Smooth muscle cell (in vitro differentiated cells): ENCODE measurements around the gene JAKMIP3. TPM values are rescaled to one million over a fixed set of nuclear protein-coding genes. Genes with fewer than 3 reads are reported as not detected.

ENCODE experiments used
- DNase-seq: peaks from one replicate; lab custom pipeline; 2025; ENCODE audit not compliant: unreplicated experiment; lab: John Stamatoyannopoulos, UW
- H2AFZ ChIP-seq: fragments of 200-600 bp; sonication (generic); 2 replicates; pipeline ENCODE4 v1.6.0; 2016; ENCODE audit warnings: antibody characterized with exemption, low read depth, mild to moderate bottlenecking
- H3F3A ChIP-seq: fragments of 200-600 bp; sonication (generic); 2 replicates; pipeline ENCODE4 v1.6.0; 2017; ENCODE audit warnings: antibody characterized with exemption, low read depth
- H3K27ac ChIP-seq: fragments of 200-600 bp; sonication (generic); 2 replicates; pipeline ENCODE4 v1.5.1; 2016; ENCODE audit warnings: low read depth, mild to moderate bottlenecking
- H3K27me3 ChIP-seq: fragments of 200-600 bp; sonication (generic); 2 replicates; pipeline ENCODE4 v1.6.1; 2016; ENCODE audit warnings: low read depth, mild to moderate bottlenecking
- H3K36me3 ChIP-seq: fragments of 200-600 bp; sonication (generic); 2 replicates; pipeline ENCODE4 v1.5.1; 2016; ENCODE audit warnings: low read depth
- H3K4me1 ChIP-seq: fragments of 200-600 bp; sonication (generic); 2 replicates; pipeline ENCODE4 v1.5.1; 2016; ENCODE audit warnings: low read depth
- H3K4me2 ChIP-seq: fragments of 200-600 bp; sonication (generic); 2 replicates; pipeline ENCODE4 v1.6.0; 2016; ENCODE audit warnings: mild to moderate bottlenecking
- H3K4me3 ChIP-seq: fragments of 200-600 bp; sonication (generic); 2 replicates; pipeline ENCODE4 v1.5.1; 2016; ENCODE audit warnings: mild to moderate bottlenecking
- H3K79me2 ChIP-seq: fragments of 200-600 bp; sonication (generic); 2 replicates; pipeline ENCODE4 v1.6.0; 2016; ENCODE audit warnings: low read depth, mild to moderate bottlenecking
- H3K9ac ChIP-seq: fragments of 200-600 bp; sonication (generic); 2 replicates; pipeline ENCODE4 v1.6.0; 2016; ENCODE audit warnings: low read depth
- H3K9me3 ChIP-seq: fragments of 200-600 bp; sonication (generic); replicated peaks from 2 replicates; pipeline ENCODE4 v1.5.1; 2016; ENCODE audit warnings: low read depth
- H4K20me1 ChIP-seq: fragments of 200-600 bp; sonication (generic); 2 replicates; pipeline ENCODE4 v1.6.0; 2016; ENCODE audit warnings: low read depth
- WGBS: methylation state at CpG from one replicate; pipeline ENCODE4 v1.1.7; 2016; ENCODE audit warnings: low lambda C conversion rate; 5-methylcytosine and 5-hydroxymethylcytosine counted together
- polyA plus RNA-seq: library from polyadenylated mRNA; unstranded; fragments of >200 nt; fragmentation: Nextera tagmentation; extraction: Ambion mirVana; gene quantifications from 2 replicates; pipeline ENCODE4 v1.2.1, GENCODE V29; 2016
- total RNA-seq: library from RNA; depleted of rRNA; stranded (reverse); fragments of >200 nt; gene quantifications from 2 replicates; pipeline ENCODE4 v1.2.3, GENCODE V29; 2014
- TF ChIP-seq, protein P1 (sequence below): fragments of 200-600 bp; sonication (generic); IDR thresholded peaks from 2 replicates; pipeline ENCODE4 v1.5.1; 2017; ENCODE audit warnings: borderline replicate concordance, mild to moderate bottlenecking, antibody characterized with exemption; ENCODE audit not compliant: insufficient read depth, poor library complexity, severe bottlenecking

The JAKMIP3 gene
- total and polyA plus RNA-seq, 2 experiments from 2014 or later = 0.09 TPM; not detected in 1

DNA sequence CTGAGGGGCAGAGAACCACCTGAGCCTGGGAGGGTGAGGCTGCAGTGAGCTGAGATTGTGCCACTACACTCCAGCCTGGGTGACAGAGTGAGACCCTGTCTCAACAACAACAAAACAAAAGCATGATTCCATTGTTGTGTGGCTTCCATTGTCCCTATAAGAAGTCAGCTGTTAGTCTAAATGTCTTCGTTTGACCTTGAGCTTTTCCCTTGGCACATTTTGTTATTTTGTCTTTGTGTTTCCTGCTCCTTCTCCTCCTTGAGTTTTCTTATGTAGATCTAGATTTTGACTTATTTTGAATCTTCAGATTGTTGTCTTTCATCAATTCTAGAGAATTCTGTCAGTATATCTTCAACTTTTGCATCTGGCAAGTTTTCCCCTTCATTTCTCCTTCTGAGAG, 13.6 kb upstream of the JAKMIP3 start:
- H3K9ac ChIP-seq = no peak overlapping the region
- TF ChIP-seq, protein P1, sequence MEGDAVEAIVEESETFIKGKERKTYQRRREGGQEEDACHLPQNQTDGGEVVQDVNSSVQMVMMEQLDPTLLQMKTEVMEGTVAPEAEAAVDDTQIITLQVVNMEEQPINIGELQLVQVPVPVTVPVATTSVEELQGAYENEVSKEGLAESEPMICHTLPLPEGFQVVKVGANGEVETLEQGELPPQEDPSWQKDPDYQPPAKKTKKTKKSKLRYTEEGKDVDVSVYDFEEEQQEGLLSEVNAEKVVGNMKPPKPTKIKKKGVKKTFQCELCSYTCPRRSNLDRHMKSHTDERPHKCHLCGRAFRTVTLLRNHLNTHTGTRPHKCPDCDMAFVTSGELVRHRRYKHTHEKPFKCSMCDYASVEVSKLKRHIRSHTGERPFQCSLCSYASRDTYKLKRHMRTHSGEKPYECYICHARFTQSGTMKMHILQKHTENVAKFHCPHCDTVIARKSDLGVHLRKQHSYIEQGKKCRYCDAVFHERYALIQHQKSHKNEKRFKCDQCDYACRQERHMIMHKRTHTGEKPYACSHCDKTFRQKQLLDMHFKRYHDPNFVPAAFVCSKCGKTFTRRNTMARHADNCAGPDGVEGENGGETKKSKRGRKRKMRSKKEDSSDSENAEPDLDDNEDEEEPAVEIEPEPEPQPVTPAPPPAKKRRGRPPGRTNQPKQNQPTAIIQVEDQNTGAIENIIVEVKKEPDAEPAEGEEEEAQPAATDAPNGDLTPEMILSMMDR = no peak
- no peaks in the 10 kb centered on the region for H3F3A ChIP-seq
- H4K20me1 ChIP-seq = no peaks in the 10 kb centered on the region
- no peak for DNase-seq
- WGBS = 83% methylated on average over 1 of the region's 1 CpG
- H3K27ac ChIP-seq = no peak overlapping the region
- no peaks in the 10 kb centered on the region for H3K27me3 ChIP-seq
- no peak overlapping the region for H3K4me3 ChIP-seq
- no peaks in the 10 kb centered on the region for H3K9me3 ChIP-seq
- H3K4me1 ChIP-seq = no peaks in the 10 kb centered on the region
- no peak overlapping the region for H3K4me2 ChIP-seq
- H3K79me2 ChIP-seq = no peaks in the 10 kb centered on the region
- H2AFZ ChIP-seq = no peak overlapping the region
- H3K36me3 ChIP-seq = no peaks in the 10 kb centered on the region

DNA sequence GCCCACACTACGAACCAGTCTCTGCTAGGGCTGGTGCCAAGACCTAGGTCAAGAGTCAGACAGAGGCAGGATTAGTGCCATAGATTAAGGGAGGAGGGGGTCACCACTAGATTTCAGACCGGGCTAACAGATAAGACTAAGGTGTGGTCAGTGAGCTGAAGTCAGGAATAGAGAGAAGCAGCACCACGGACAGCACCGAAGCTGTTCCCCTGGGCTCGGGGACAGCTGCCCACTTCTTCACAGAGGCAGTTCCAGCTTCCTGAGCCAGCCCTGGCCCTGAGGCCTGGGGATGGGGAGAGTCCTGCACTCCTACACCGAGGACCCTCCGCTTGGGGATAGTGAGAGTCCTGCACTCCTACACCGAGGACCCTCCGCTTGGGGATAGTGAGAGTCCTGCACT, 11.2 kb upstream of the JAKMIP3 start:
- Histone ChIP-seq H3K36me3 (no peaks in the 10 kb centered on the region), H3K27ac (no peak overlapping the region), H3K9me3 (no peaks in the 10 kb centered on the region), H4K20me1 (no peaks in the 10 kb centered on the region), H3K79me2 (no peaks in the 10 kb centered on the region), H3K27me3 (no peaks in the 10 kb centered on the region), H3F3A (no peaks in the 10 kb centered on the region), H3K4me3 (no peak overlapping the region), H2AFZ (no peak overlapping the region), H3K4me2 (no peak overlapping the region), H3K4me1 (no peaks in the 10 kb centered on the region), H3K9ac (no peak overlapping the region)
- TF ChIP-seq, protein P1 = no peak
- WGBS = 65% methylated on average over 9 of the region's 9 CpGs
- no peak for DNase-seq

DNA sequence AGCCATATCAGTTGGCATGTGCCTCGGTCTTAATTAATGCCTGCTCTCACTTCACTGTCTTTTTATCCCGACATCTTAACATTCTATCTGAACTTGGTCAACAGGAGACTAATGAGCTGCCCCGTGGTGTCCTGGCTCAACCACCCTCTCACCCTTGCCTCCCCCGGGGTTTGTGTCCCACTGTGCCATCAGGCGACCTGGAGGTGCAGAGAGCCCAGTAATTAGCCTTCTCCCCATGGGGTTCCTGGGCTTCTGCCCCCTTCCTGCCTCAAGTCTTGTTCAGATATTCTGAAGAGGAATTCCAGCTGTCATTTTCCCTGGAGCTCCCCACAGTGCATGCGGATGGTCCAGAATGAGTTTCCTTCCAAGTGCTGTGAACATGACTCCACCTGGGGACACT, 10.1 kb upstream of the JAKMIP3 start:
- no peaks in the 10 kb centered on the region for H3F3A ChIP-seq
- no peak overlapping the region for H3K4me3 ChIP-seq
- no peak overlapping the region for H3K27ac ChIP-seq
- no peaks in the 10 kb centered on the region for H3K9me3 ChIP-seq
- H3K36me3 ChIP-seq = no peaks in the 10 kb centered on the region
- TF ChIP-seq, protein P1 = no peak
- no peaks in the 10 kb centered on the region for H4K20me1 ChIP-seq
- H3K79me2 ChIP-seq = no peaks in the 10 kb centered on the region
- peaks cover 5% of the 10 kb centered on the region for H3K27me3 ChIP-seq
- no peak overlapping the region for H3K9ac ChIP-seq
- no peak overlapping the region for H3K4me2 ChIP-seq
- WGBS = 85% methylated on average over 6 of the region's 6 CpGs
- H3K4me1 ChIP-seq = no peaks in the 10 kb centered on the region
- H2AFZ ChIP-seq = no peak overlapping the region
- DNase-seq = no peak

DNA sequence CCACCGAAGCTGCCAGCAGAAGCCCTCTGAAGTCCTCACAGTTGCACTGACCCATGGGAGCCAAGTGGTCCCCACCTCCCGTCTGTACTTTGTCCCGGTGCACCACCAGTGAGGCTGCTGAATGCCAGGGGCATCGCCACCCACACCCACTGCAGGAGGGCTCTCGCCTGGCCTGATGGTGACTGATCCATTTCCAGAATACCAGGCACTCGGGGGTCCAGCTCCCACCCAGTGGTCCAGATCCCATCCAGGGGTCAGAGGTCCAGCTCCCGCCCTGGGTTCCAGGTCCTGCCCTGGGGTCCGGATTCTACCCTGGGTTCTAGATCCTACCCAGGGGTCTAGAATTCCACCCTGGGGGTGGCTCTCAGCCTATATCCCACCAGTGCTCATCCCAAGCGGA, 9.1 kb upstream of the JAKMIP3 start:
- Histone ChIP-seq H4K20me1 (no peaks in the 10 kb centered on the region), H3K27ac (no peak overlapping the region), H3K4me2 (no peak overlapping the region), H3K27me3 (peaks cover 5% of the 10 kb centered on the region), H3K4me3 (no peak overlapping the region), H3K9me3 (no peaks in the 10 kb centered on the region), H2AFZ (no peak overlapping the region), H3K79me2 (no peaks in the 10 kb centered on the region), H3K9ac (no peak overlapping the region), H3K4me1 (no peaks in the 10 kb centered on the region), H3F3A (no peaks in the 10 kb centered on the region), H3K36me3 (no peaks in the 10 kb centered on the region)
- no peak for DNase-seq
- TF ChIP-seq, protein P1 = no peak
- 88% methylated on average over 9 of the region's 9 CpGs for WGBS
